Fibroblast of pulmonary artery (primary cell): ENCODE data around the gene TRAP1.

Experiments
- DNase-seq: peaks from one replicate; pipeline ENCODE4 v3.0.0-alpha.2; 2010; ENCODE audit warnings: low read depth
- H3K4me3 ChIP-seq: replicated peaks from 2 replicates; pipeline ENCODE4 v1.5.1; 2011; ENCODE audit warnings: low read depth, mild to moderate bottlenecking, control low read depth, low read length, moderate library complexity
- CTCF ChIP-seq: IDR thresholded peaks from 2 replicates; pipeline ENCODE4 v1.5.1; 2011; ENCODE audit warnings: mild to moderate bottlenecking, control low read depth, low read length, inconsistent platforms; ENCODE audit errors: missing control alignments

Gene TRAP1

GRCh38 chr16:3652373-3653195 lies 64.7 kb downstream of the TRAP1 start:
- TF ChIP-seq CTCF: no peak
- no peak for DNase-seq
- no peak overlapping the region for H3K4me3 ChIP-seq

- H3K4me3 ChIP-seq: no peak overlapping the region
- no peak for DNase-seq
- TF ChIP-seq CTCF: no peak
These were observed 65.6 kb downstream of the TRAP1 start for GRCh38 chr16:3651461-3652372.

- no peak for TF ChIP-seq CTCF
- no peak for DNase-seq
- H3K4me3 ChIP-seq: no peak overlapping the region
These were observed 66.6 kb downstream of the TRAP1 start for GRCh38 chr16:3650631-3651265.

- no peak for DNase-seq
- no peak overlapping the region for H3K4me3 ChIP-seq
- no peak for TF ChIP-seq CTCF
These were observed 70.9 kb downstream of the TRAP1 start for GRCh38 chr16:3646348-3646920.

- no peak for DNase-seq
- no peak overlapping the region for H3K4me3 ChIP-seq
- TF ChIP-seq CTCF: no peak
These were observed 71.6 kb downstream of the TRAP1 start for GRCh38 chr16:3645504-3646347.

GRCh38 chr16:3645108-3645503 lies 72.2 kb downstream of the TRAP1 start:
- TF ChIP-seq CTCF: no peak
- no peak overlapping the region for H3K4me3 ChIP-seq
- DNase-seq: no peak
